Neural cell (in vitro differentiated cells): Measurements from ENCODE around the gene SWAP70. TPM values are rescaled to one million over a fixed set of nuclear protein-coding genes. Genes with fewer than 3 reads are reported as not detected.
"Not testable (repeated sequence)": the region's sequence is repeated elsewhere in the genome, so short reads cannot be mapped to it uniquely, and the experiment has no call there.

Experiments used
- H2AFZ ChIP-seq: fragments of 200-600, 300-800 bp; sonication (generic), shearing (Covaris generic); 2 replicates; pipeline ENCODE4 v1.6.0; 2014; ENCODE audit warnings: low read depth, mild to moderate bottlenecking, antibody characterized with exemption, low read length, moderate library complexity
- H3F3A ChIP-seq: fragments of 200-600 bp; shearing (Covaris generic); 2 replicates; pipeline ENCODE4 v1.6.1; 2016; ENCODE audit warnings: mild to moderate bottlenecking, moderate library complexity, mixed read lengths, antibody characterized with exemption, low read length; ENCODE audit not compliant: insufficient read depth, poor library complexity, severe bottlenecking
- H3K27ac ChIP-seq: fragments of 200-600, 300-800 bp; sonication (generic), shearing (Covaris generic); 2 replicates; pipeline ENCODE4 v1.5.1; 2014; ENCODE audit warnings: mild to moderate bottlenecking, low read length, moderate library complexity
- H3K27me3 ChIP-seq: fragments of 300-800, 200-600 bp; sonication (generic), shearing (Covaris generic); 2 replicates; pipeline ENCODE4 v1.6.0; 2014; ENCODE audit warnings: mild to moderate bottlenecking, low read depth, low read length, moderate library complexity; ENCODE audit not compliant: insufficient read depth
- H3K36me3 ChIP-seq: fragments of 300-800, 200-600 bp; sonication (generic), shearing (Covaris generic); 2 replicates; pipeline ENCODE4 v1.5.1; 2014; ENCODE audit warnings: mild to moderate bottlenecking, antibody characterized with exemption, low read length, moderate library complexity; ENCODE audit not compliant: insufficient read depth
- H3K4me2 ChIP-seq: fragments of 300-800, 200-600 bp; sonication (generic), shearing (Covaris generic); 2 replicates; pipeline ENCODE4 v1.6.0; 2014; ENCODE audit warnings: mild to moderate bottlenecking, low read length
- H3K4me3 ChIP-seq: fragments of 300-800, 200-600 bp; sonication (generic), shearing (Covaris generic); 2 replicates; pipeline ENCODE4 v1.5.1; 2014; ENCODE audit warnings: mild to moderate bottlenecking, low read length, moderate library complexity
- H3K79me2 ChIP-seq: fragments of 200-600 bp; shearing (Covaris generic); replicated peaks from 2 replicates; pipeline ENCODE4 v1.6.0; 2014; ENCODE audit warnings: mild to moderate bottlenecking, low read length, moderate library complexity; ENCODE audit not compliant: insufficient read depth
- H3K9ac ChIP-seq: fragments of 300-800, 200-600 bp; sonication (generic), shearing (Covaris generic); 2 replicates; pipeline ENCODE4 v1.6.1; 2016; ENCODE audit warnings: mild to moderate bottlenecking, low read length, mixed read lengths
- H3K9me2 ChIP-seq: fragments of 200-600 bp; shearing (Covaris generic); 2 replicates; pipeline ENCODE4 v1.6.1; 2016; ENCODE audit warnings: mild to moderate bottlenecking, low read length, mixed read lengths; ENCODE audit not compliant: insufficient read depth
- H3K9me3 ChIP-seq: fragments of 200-600, 300-800 bp; sonication (generic), shearing (Covaris generic); 2 replicates; pipeline ENCODE4 v1.6.1; 2016; ENCODE audit warnings: mild to moderate bottlenecking, mixed run types, low read length, moderate library complexity, mixed read lengths
- H4K20me1 ChIP-seq: fragments of 200-600 bp; shearing (Covaris generic); 2 replicates; pipeline ENCODE4 v1.6.1; 2016; ENCODE audit warnings: mild to moderate bottlenecking, mixed run types; ENCODE audit not compliant: insufficient read depth
- EP300 ChIP-seq: fragments of 450-650 bp; conservative IDR thresholded peaks from 2 replicates; pipeline ENCODE4 v1.6.1; 2014; ENCODE audit warnings: antibody characterized with exemption, mild to moderate bottlenecking, moderate library complexity; ENCODE audit not compliant: poor library complexity, severe bottlenecking
- EZH2 ChIP-seq: fragments of 200-600, 300-800 bp; shearing (Covaris generic), sonication (generic); IDR thresholded peaks from 2 replicates; pipeline ENCODE4 v1.6.1; 2014; ENCODE audit warnings: antibody characterized with exemption, low read length, borderline replicate concordance, mild to moderate bottlenecking; ENCODE audit not compliant: insufficient read depth, poor library complexity, severe bottlenecking
- MXI1 ChIP-seq: fragments of 450-650 bp; conservative IDR thresholded peaks from 2 replicates; pipeline ENCODE4 v1.6.1; 2014; ENCODE audit warnings: antibody characterized with exemption, mild to moderate bottlenecking; ENCODE audit not compliant: poor library complexity, severe bottlenecking
- POLR2AphosphoS5 ChIP-seq: IDR thresholded peaks from 2 replicates; pipeline ENCODE4 v1.6.1; 2012
- RAD21 ChIP-seq: fragments of 450-650 bp; conservative IDR thresholded peaks from 2 replicates; pipeline ENCODE4 v1.6.1; 2014; ENCODE audit warnings: antibody characterized with exemption, mild to moderate bottlenecking, moderate library complexity
- SMC3 ChIP-seq: fragments of 450-650 bp; conservative IDR thresholded peaks from 2 replicates; pipeline ENCODE4 v1.6.1; 2014; ENCODE audit warnings: antibody characterized with exemption, mild to moderate bottlenecking, moderate library complexity; ENCODE audit not compliant: poor library complexity
- TAF1 ChIP-seq: IDR thresholded peaks from 2 replicates; pipeline ENCODE4 v1.6.1; 2012; ENCODE audit warnings: low read depth
- polyA plus RNA-seq: library from polyadenylated mRNA; depleted of rRNA; stranded (reverse); fragments of >200 nt; gene quantifications from 2 replicates; pipeline ENCODE4 v1.2.3, GENCODE V29; 2014
- TF ChIP-seq, protein P1 (sequence below): IDR thresholded peaks from 2 replicates; pipeline ENCODE4 v1.6.1; 2012; ENCODE audit warnings: borderline replicate concordance
- TF ChIP-seq, protein P2 (sequence below): fragments of 450-650 bp; IDR thresholded peaks from 2 replicates; pipeline ENCODE4 v1.5.1; 2014; ENCODE audit warnings: antibody characterized with exemption, mild to moderate bottlenecking, moderate library complexity; ENCODE audit not compliant: poor library complexity, severe bottlenecking

SWAP70 gene
- polyA plus RNA-seq, 1 donor from 2014 or later, result 1.4 TPM

DNA sequence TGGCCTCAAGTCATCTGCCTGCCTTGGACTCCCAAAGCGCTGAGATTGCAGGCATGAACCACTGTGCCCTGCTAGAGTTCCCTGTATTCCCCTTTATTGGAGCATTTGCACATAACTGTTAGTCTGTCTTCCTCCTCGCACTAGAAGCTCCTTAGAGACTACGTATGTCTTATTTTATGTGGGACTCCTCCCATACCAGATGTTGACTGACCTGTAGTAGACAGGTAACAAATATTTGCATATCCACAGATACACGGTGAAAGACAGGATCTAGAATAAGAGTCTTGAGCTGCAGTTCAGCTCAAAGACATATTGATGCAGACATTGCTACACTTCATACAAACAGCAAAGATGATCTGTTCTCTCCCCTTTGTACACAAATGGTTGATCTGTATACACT, 40.7 kb downstream of the SWAP70 start:
- H3K79me2 ChIP-seq, result no peaks in the 10 kb centered on the region
- H2AFZ ChIP-seq, result no peak overlapping the region
- H4K20me1 ChIP-seq, result no peaks in the 10 kb centered on the region
- H3K27me3 ChIP-seq, result no peaks in the 10 kb centered on the region
- TF ChIP-seq EZH2 (no peak), RAD21 (no peak), POLR2AphosphoS5 (no peak), EP300 (no peak), MXI1 (no peak), TAF1 (no peak)
- TF ChIP-seq, protein P1, sequence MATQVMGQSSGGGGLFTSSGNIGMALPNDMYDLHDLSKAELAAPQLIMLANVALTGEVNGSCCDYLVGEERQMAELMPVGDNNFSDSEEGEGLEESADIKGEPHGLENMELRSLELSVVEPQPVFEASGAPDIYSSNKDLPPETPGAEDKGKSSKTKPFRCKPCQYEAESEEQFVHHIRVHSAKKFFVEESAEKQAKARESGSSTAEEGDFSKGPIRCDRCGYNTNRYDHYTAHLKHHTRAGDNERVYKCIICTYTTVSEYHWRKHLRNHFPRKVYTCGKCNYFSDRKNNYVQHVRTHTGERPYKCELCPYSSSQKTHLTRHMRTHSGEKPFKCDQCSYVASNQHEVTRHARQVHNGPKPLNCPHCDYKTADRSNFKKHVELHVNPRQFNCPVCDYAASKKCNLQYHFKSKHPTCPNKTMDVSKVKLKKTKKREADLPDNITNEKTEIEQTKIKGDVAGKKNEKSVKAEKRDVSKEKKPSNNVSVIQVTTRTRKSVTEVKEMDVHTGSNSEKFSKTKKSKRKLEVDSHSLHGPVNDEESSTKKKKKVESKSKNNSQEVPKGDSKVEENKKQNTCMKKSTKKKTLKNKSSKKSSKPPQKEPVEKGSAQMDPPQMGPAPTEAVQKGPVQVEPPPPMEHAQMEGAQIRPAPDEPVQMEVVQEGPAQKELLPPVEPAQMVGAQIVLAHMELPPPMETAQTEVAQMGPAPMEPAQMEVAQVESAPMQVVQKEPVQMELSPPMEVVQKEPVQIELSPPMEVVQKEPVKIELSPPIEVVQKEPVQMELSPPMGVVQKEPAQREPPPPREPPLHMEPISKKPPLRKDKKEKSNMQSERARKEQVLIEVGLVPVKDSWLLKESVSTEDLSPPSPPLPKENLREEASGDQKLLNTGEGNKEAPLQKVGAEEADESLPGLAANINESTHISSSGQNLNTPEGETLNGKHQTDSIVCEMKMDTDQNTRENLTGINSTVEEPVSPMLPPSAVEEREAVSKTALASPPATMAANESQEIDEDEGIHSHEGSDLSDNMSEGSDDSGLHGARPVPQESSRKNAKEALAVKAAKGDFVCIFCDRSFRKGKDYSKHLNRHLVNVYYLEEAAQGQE, result no peak
- H3K9me3 ChIP-seq, result no peaks in the 10 kb centered on the region
- no peaks in the 10 kb centered on the region for H3F3A ChIP-seq
- no peak overlapping the region for H3K4me3 ChIP-seq
- H3K27ac ChIP-seq, result no peak overlapping the region
- H3K36me3 ChIP-seq, result no peaks in the 10 kb centered on the region
- no peak overlapping the region for H3K4me2 ChIP-seq
- no peaks in the 10 kb centered on the region for H3K9me2 ChIP-seq
- no peak overlapping the region for H3K9ac ChIP-seq

DNA sequence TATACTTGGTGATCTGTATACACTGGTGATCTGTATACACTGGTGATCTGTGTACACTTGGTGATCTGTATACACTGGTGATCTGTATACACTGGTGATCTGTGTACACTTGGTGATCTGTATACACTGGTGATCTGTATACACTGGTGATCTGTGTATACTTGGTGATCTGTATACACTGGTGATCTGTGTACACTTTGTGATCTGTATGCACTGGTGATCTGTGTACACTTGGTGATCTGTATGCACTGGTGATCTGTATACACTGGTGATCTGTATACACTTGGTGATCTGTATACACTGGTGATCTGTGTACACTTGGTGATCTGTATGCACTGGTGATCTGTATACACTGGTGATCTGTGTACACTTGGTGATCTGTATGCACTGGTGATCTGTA, 41.5 kb downstream of the SWAP70 start:
- H3K79me2 ChIP-seq, result not testable (repeated sequence)

DNA sequence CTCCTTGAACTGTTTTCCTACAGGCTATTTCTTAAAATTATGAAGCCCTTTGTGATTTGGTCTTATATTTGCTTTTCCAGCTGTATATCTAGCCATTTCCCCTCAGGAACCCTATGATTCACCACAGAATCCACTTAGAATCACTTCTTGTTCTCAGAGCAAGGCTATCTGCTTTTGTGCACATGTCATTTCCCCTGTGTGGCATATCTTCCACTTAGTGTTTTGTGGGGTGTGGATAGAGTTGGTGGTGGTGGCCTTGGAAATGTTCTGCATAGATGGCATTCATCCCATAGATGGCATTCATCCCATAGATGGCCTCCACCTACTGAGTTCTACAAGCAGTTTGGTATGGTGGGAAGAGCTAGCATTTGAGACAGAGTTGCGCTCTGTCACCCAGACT, 44.7 kb downstream of the SWAP70 start:
- Histone ChIP-seq H3K36me3 (no peaks in the 10 kb centered on the region), H2AFZ (no peak overlapping the region), H3K9ac (no peak overlapping the region), H3K27ac (no peak overlapping the region), H4K20me1 (no peaks in the 10 kb centered on the region), H3K9me2 (no peaks in the 10 kb centered on the region), H3K9me3 (no peaks in the 10 kb centered on the region), H3K27me3 (no peaks in the 10 kb centered on the region), H3F3A (no peaks in the 10 kb centered on the region), H3K4me2 (no peak overlapping the region), H3K4me3 (no peak overlapping the region), H3K79me2 (no peaks in the 10 kb centered on the region)
- TF ChIP-seq, protein P1, result no peak
- TF ChIP-seq EZH2, result no peak
- no peak for TF ChIP-seq RAD21
- no peak for TF ChIP-seq POLR2AphosphoS5
- TF ChIP-seq MXI1, result no peak
- TF ChIP-seq EP300, result no peak
- TF ChIP-seq, protein P2, sequence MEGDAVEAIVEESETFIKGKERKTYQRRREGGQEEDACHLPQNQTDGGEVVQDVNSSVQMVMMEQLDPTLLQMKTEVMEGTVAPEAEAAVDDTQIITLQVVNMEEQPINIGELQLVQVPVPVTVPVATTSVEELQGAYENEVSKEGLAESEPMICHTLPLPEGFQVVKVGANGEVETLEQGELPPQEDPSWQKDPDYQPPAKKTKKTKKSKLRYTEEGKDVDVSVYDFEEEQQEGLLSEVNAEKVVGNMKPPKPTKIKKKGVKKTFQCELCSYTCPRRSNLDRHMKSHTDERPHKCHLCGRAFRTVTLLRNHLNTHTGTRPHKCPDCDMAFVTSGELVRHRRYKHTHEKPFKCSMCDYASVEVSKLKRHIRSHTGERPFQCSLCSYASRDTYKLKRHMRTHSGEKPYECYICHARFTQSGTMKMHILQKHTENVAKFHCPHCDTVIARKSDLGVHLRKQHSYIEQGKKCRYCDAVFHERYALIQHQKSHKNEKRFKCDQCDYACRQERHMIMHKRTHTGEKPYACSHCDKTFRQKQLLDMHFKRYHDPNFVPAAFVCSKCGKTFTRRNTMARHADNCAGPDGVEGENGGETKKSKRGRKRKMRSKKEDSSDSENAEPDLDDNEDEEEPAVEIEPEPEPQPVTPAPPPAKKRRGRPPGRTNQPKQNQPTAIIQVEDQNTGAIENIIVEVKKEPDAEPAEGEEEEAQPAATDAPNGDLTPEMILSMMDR, result no peak
- no peak for TF ChIP-seq TAF1
- TF ChIP-seq SMC3, result no peak

More for the DNA sequence above, 41.5 kb downstream of the SWAP70 start:
- H3K36me3 ChIP-seq, H3K27ac ChIP-seq, H3K9ac ChIP-seq, H4K20me1 ChIP-seq, H2AFZ ChIP-seq, H3F3A ChIP-seq, H3K9me3 ChIP-seq, H3K4me2 ChIP-seq, H3K27me3 ChIP-seq, H3K9me2 ChIP-seq, H3K4me3 ChIP-seq: not testable (repeated sequence)
